Endothelial cell of umbilical vein (primary cell): ENCODE measurements around the gene IRX5. TPM values are rescaled to one million over a fixed set of nuclear protein-coding genes. Genes with fewer than 3 reads are reported as not detected.

ENCODE experiments used
- BruUV-seq: library from RNA; stranded (reverse); fragments of 400-500 nt; replicated peaks from 2 replicates; lab custom pipeline; 2021; lab: Mats Ljungman, UMichigan
- CTCF ChIA-PET: fragments of 300-600, 350-600 bp; sonication (Branson Sonifier 250); formaldehyde crosslinking; loops from one replicate; lab custom pipeline; 2021; ENCODE audit warnings: antibody characterized with exemption, inconsistent platforms; lab: Charles Lee
- POLR2A ChIA-PET: fragments of 300-600, 350-600 bp; sonication (Branson Sonifier 250); formaldehyde crosslinking; loops from one replicate; lab custom pipeline; 2021; ENCODE audit warnings: antibody characterized with exemption, inconsistent platforms; lab: Charles Lee
- DNase-seq: peaks from one replicate; pipeline ENCODE4 v3.0.0-alpha.2; 2011; ENCODE audit warnings: low read depth, low spot score
- FAIRE-seq: peaks from 2 replicates; lab custom pipeline; 2011; peaks lifted over from hg19 to GRCh38; lab: Jason Lieb, UNC
- H2AFZ ChIP-seq: 2 replicates; pipeline ENCODE4 v1.6.0; 2012; ENCODE audit warnings: low read depth, low read length, control low read depth, inconsistent platforms
- H3K27ac ChIP-seq: 2 replicates; pipeline ENCODE4 v1.5.1; 2011; ENCODE audit warnings: low read depth, mild to moderate bottlenecking, control low read depth, low read length, moderate library complexity; ENCODE audit not compliant: insufficient read depth
- H3K27me3 ChIP-seq, 2 experiments: 2 replicates each; pipeline versions ENCODE4 v1.6.0 to v1.6.1; 2011; ENCODE audit warnings: low read length in 2 of 2, mixed read lengths in 1 of 2; ENCODE audit not compliant: control insufficient read depth in 2 of 2, insufficient read depth in 2 of 2
- H3K36me3 ChIP-seq, 2 experiments: 2 replicates in 1 of 2; 3 replicates in 1 of 2; pipeline ENCODE4 v1.5.1; 2011; ENCODE audit warnings: low read length in 2 of 2, mild to moderate bottlenecking in 1 of 2, moderate library complexity in 1 of 2; ENCODE audit not compliant: control insufficient read depth in 2 of 2, insufficient read depth in 2 of 2; ENCODE audit errors: extremely low read depth in 1 of 2
- H3K4me1 ChIP-seq: 3 replicates; pipeline ENCODE4 v1.5.1; 2011; ENCODE audit warnings: mild to moderate bottlenecking, low read length; ENCODE audit not compliant: control insufficient read depth, insufficient read depth; ENCODE audit errors: extremely low read depth
- H3K4me2 ChIP-seq: 2 replicates; pipeline ENCODE4 v1.6.1; 2011; ENCODE audit warnings: low read length, control low read depth, mixed read lengths; ENCODE audit not compliant: insufficient read depth
- H3K4me3 ChIP-seq, 3 experiments: fragments of 200-600 bp in 1 of 3; sonication (generic), shearing (Covaris generic) in 1 of 3; replicated peaks in 1 of 3; 2 replicates each; pipeline ENCODE4 v1.5.1; 2011 to 2016; ENCODE audit warnings: control low read depth in 3 of 3, low read length in 3 of 3, mild to moderate bottlenecking in 2 of 3, inconsistent platforms in 1 of 3, low read depth in 1 of 3, moderate library complexity in 1 of 3; ENCODE audit not compliant: insufficient read depth in 1 of 3
- H3K79me2 ChIP-seq: 2 replicates; pipeline ENCODE4 v1.6.0; 2012; ENCODE audit warnings: low read length, inconsistent platforms; ENCODE audit not compliant: control insufficient read depth, insufficient read depth
- H3K9ac ChIP-seq: replicated peaks from 2 replicates; pipeline ENCODE3; 2011; ENCODE audit warnings: low read length, control low read depth; ENCODE audit not compliant: insufficient read depth; ENCODE audit errors: extremely low read depth
- H3K9me1 ChIP-seq: replicated peaks from 3 replicates; pipeline ENCODE4 v1.6.0; 2011; ENCODE audit warnings: mild to moderate bottlenecking, low read length; ENCODE audit not compliant: control insufficient read depth, insufficient read depth; ENCODE audit errors: extremely low read depth
- H3K9me3 ChIP-seq: replicated peaks from 2 replicates; pipeline ENCODE4 v1.5.1; 2012; ENCODE audit warnings: low read length, inconsistent platforms; ENCODE audit not compliant: control insufficient read depth, insufficient read depth
- H4K20me1 ChIP-seq: replicated peaks from 2 replicates; pipeline ENCODE3; 2011; ENCODE audit warnings: mild to moderate bottlenecking, low read length; ENCODE audit not compliant: control insufficient read depth, insufficient read depth; ENCODE audit errors: extremely low read depth
- EZH2 ChIP-seq: IDR thresholded peaks from 2 replicates; pipeline ENCODE4 v1.6.1; 2012; ENCODE audit warnings: borderline replicate concordance, low read depth, mild to moderate bottlenecking, moderate library complexity, low read length, inconsistent platforms; ENCODE audit not compliant: severe bottlenecking
- FOS ChIP-seq: IDR thresholded peaks from 2 replicates; pipeline ENCODE4 v1.6.1; 2011; ENCODE audit warnings: mild to moderate bottlenecking, low read length, moderate library complexity, borderline replicate concordance; ENCODE audit not compliant: insufficient read depth
- GATA2 ChIP-seq: IDR thresholded peaks from 2 replicates; pipeline ENCODE4 v1.7.0; 2011; ENCODE audit warnings: low read depth, mild to moderate bottlenecking, moderate library complexity, mixed read lengths, low read length; ENCODE audit not compliant: insufficient read length, insufficient read depth
- JUN ChIP-seq: IDR thresholded peaks from 2 replicates; pipeline ENCODE4 v1.6.1; 2011; ENCODE audit warnings: borderline replicate concordance, low read depth; ENCODE audit not compliant: insufficient read length, insufficient read depth
- MYC ChIP-seq: IDR thresholded peaks from one replicate; pipeline ENCODE4 v1.6.1; 2011; ENCODE audit warnings: mild to moderate bottlenecking, low read depth, low read length
- POLR2A ChIP-seq: IDR thresholded peaks from 2 replicates; pipeline ENCODE4 v1.6.1; 2012; ENCODE audit warnings: low read depth, mild to moderate bottlenecking, control low read depth, low read length
- POLR2AphosphoS5 ChIP-seq: IDR thresholded peaks from 2 replicates; pipeline ENCODE4 v1.6.1; 2012; ENCODE audit warnings: low read depth, mild to moderate bottlenecking, control low read depth, low read length, moderate library complexity; ENCODE audit not compliant: insufficient read depth
- dilution Hi-C: fragments of 300-500 bp; cut with MboI; formaldehyde crosslinking; loops from one replicate; pipeline ENCODE4 v1.15.0; 2019; ENCODE audit warnings: low sequenced_read_pairs; ENCODE audit not compliant: extremely low pct_ligation_motif_present
- intact Hi-C: fragments of 100-400 bp; cut with micrococcal nuclease; formaldehyde crosslinking; loops from one replicate; pipeline ENCODE4 v1.10.0; 2022
- polyA plus RNA-seq, 4 experiments: library from polyadenylated mRNA; depleted of rRNA in 3 of 4; stranded (reverse) in 3 of 4; unstranded in 1 of 4; fragments of >200 nt; gene quantifications; 2 replicates each; pipeline versions ENCODE4 v1.2.1 to v1.2.3, GENCODE V29; 2011 to 2012; ENCODE audit warnings: missing spikeins in 1 of 4
- total RNA-seq: library from RNA; stranded (reverse); gene quantifications from 2 replicates; pipeline ENCODE4 v1.2.3, GENCODE V29; 2021
- TF ChIP-seq, protein P1 (sequence below), 2 donors: IDR thresholded peaks; 1 replicate in 1 of 2; 2 replicates in 1 of 2; pipeline ENCODE4 v1.5.1; 2011; ENCODE audit warnings: low read length in 2 of 2, mild to moderate bottlenecking in 2 of 2, moderate library complexity in 2 of 2, control low read depth in 1 of 2, inconsistent platforms in 1 of 2, low read depth in 1 of 2; ENCODE audit not compliant: insufficient read depth in 1 of 2; ENCODE audit errors: extremely low read depth in 1 of 2
- TF ChIP-seq, protein P2 (sequence below): IDR thresholded peaks from 2 replicates; pipeline ENCODE4 v1.6.1; 2011; ENCODE audit not compliant: insufficient read depth, insufficient read length

The IRX5 gene
- total and polyA plus RNA-seq, 2 donors (not counting 3 experiments of a cell fraction or from before 2014, with no cell fraction given) = not detected

DNA sequence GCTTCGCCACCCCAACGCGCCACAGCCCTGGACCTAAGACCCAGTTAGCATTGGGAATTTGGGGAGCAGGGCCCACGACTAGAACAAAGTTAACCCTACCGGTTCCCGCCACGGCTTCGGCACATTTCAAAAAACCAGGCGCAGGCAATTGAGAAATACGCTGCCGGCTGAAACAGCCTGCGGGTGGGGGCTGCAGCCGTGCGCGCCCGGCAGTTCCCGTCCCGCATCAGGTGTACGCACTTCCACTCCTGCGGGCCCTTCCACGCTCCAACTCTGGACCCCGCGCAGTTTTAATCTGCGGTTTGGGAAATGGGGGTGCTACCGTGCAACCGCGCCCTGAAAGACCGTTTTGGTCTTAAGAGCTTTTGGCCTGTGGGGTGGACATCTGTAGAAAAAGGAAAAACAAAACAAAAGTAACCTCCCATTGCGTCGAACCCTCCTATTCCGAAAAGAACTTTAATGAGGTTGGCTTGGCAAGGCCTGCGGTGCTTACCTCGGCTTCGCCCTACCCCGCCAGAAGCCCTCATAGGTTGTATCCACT, 7.1 kb downstream of the IRX5 start:
- H3K27me3 ChIP-seq = peaks cover 82 to 93% of the 10 kb centered on the region in 2 experiments
- no peak overlapping the region for H2AFZ ChIP-seq
- peaks cover 4% of the 10 kb centered on the region for H3K4me1 ChIP-seq
- H3K36me3 ChIP-seq = no peaks in the 10 kb centered on the region
- H3K9me1 ChIP-seq = no peaks in the 10 kb centered on the region
- ChIA-PET POLR2A (no interaction called here), CTCF (no interaction called here)
- FAIRE-seq (no peak), DNase-seq (peak; percentile 8)
- dilution Hi-C loops (no loop called here), intact Hi-C loops (loop anchor here (2.0 to 10.0 kb wide), 4 partner anchors 655 to 1387 kb away; no protein-coding TSS in a partner anchor)
- no peak overlapping the region for H3K4me2 ChIP-seq
- no peaks in the 10 kb centered on the region for H3K79me2 ChIP-seq
- H4K20me1 ChIP-seq = peaks cover 5% of the 10 kb centered on the region
- no peak overlapping the region for H3K4me3 ChIP-seq
- no TSS peak for BruUV-seq
- TF ChIP-seq FOS (no peak), EZH2 (no peak), MYC (no peak), POLR2A (no peak), GATA2 (no peak), POLR2AphosphoS5 (no peak), JUN (no peak)
- TF ChIP-seq, protein P1, sequence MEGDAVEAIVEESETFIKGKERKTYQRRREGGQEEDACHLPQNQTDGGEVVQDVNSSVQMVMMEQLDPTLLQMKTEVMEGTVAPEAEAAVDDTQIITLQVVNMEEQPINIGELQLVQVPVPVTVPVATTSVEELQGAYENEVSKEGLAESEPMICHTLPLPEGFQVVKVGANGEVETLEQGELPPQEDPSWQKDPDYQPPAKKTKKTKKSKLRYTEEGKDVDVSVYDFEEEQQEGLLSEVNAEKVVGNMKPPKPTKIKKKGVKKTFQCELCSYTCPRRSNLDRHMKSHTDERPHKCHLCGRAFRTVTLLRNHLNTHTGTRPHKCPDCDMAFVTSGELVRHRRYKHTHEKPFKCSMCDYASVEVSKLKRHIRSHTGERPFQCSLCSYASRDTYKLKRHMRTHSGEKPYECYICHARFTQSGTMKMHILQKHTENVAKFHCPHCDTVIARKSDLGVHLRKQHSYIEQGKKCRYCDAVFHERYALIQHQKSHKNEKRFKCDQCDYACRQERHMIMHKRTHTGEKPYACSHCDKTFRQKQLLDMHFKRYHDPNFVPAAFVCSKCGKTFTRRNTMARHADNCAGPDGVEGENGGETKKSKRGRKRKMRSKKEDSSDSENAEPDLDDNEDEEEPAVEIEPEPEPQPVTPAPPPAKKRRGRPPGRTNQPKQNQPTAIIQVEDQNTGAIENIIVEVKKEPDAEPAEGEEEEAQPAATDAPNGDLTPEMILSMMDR (IDR thresholded peaks at IDR 0.05; ENCODE audit: extremely low read depth in 1 of 2, insufficient read depth in 1 of 2, low read depth in 1 of 2, low read length in 2 of 2) = no peak
- TF ChIP-seq, protein P2, sequence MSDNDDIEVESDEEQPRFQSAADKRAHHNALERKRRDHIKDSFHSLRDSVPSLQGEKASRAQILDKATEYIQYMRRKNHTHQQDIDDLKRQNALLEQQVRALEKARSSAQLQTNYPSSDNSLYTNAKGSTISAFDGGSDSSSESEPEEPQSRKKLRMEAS = no peak
- no peak overlapping the region for H3K9ac ChIP-seq
- H3K9me3 ChIP-seq = no peaks in the 10 kb centered on the region
- no peak overlapping the region for H3K27ac ChIP-seq
